Activated CD8-positive, alpha-beta T cell treated with anti-CD3 and anti-CD28 coated beads for 36 hours (primary cell): ENCODE measurements around the gene ZNF12. TPM values are rescaled to one million over a fixed set of nuclear protein-coding genes. Genes with fewer than 3 reads are reported as not detected.

Experiments
- ATAC-seq: fragments of 200-7000 bp; cut with Tn5 transposase; one replicate; pipeline ENCODE4 v1.10.0; 2021; ENCODE audit warnings: mild to moderate bottlenecking, moderate library complexity
- CTCF ChIA-PET: fragments of 350-600 bp; sonication (Branson Sonifier 250); formaldehyde crosslinking; loops from one replicate; lab custom pipeline; 2021; ENCODE audit warnings: antibody characterized with exemption; lab: Charles Lee
- POLR2A ChIA-PET: fragments of 350-600 bp; sonication (Branson Sonifier 250); formaldehyde crosslinking; loops from one replicate; lab custom pipeline; 2021; ENCODE audit warnings: antibody characterized with exemption; lab: Charles Lee
- DNase-seq: peaks from one replicate; pipeline ENCODE4 v3.0.0-alpha.2; 2020
- H3K27ac Mint-ChIP-seq: one replicate; pipeline ENCODE4 v1.8.0; 2021; ENCODE audit warnings: mild to moderate bottlenecking, mixed read lengths
- H3K27me3 Mint-ChIP-seq: one replicate; pipeline ENCODE4 v1.8.0; 2021; ENCODE audit warnings: mixed read lengths
- H3K36me3 Mint-ChIP-seq: one replicate; pipeline ENCODE4 v1.8.0; 2021; ENCODE audit warnings: low read depth, mixed read lengths
- H3K4me1 Mint-ChIP-seq: one replicate; pipeline ENCODE4 v1.8.0; 2021; ENCODE audit warnings: low read depth, mixed read lengths
- H3K4me3 Mint-ChIP-seq: one replicate; pipeline ENCODE4 v1.8.0; 2021; ENCODE audit warnings: mild to moderate bottlenecking, moderate library complexity, mixed read lengths
- H3K9me3 Mint-ChIP-seq: one replicate; pipeline ENCODE4 v1.8.0; 2021; ENCODE audit warnings: mixed read lengths
- CTCF ChIP-seq: fragments of 200-600 bp; IDR thresholded peaks from one replicate; pipeline ENCODE4 v1.8.0; 2022; ENCODE audit warnings: antibody characterized with exemption, mild to moderate bottlenecking
- intact Hi-C: fragments of 100-400 bp; cut with micrococcal nuclease; formaldehyde crosslinking; loops from one replicate; pipeline ENCODE4 v1.10.0; 2022
- total RNA-seq, 2 experiments: library from RNA; stranded (reverse); gene quantifications; one replicate each; pipeline ENCODE4 v1.2.3, GENCODE V29; 2021

The ZNF12 gene
- total RNA-seq, 2 experiments from 2014 or later = 20.6 to 22.7 TPM

- intact Hi-C loops = no loop called here
- CTCF ChIA-PET = no interaction called here
- POLR2A ChIA-PET = no interaction called here
Measured at GRCh38 chr7:6652446-6653011, 54.2 kb downstream of the ZNF12 start.

GRCh38 chr7:6651851-6652445, 54.8 kb downstream of the ZNF12 start:
- Mint-ChIP-seq H3K9me3 (peaks cover 9% of the 10 kb centered on the region), H3K36me3 (peaks cover 44% of the 10 kb centered on the region), H3K27ac (no peak overlapping the region), H3K27me3 (no peaks in the 10 kb centered on the region), H3K4me1 (no peaks in the 10 kb centered on the region), H3K4me3 (no peak overlapping the region)
- DNase-seq (no peak), ATAC-seq (no peak)
- ChIA-PET POLR2A (no interaction called here), CTCF (no interaction called here)
- intact Hi-C loops = no loop called here
- TF ChIP-seq CTCF = no peak

More at GRCh38 chr7:6652446-6653011, 54.2 kb downstream of the ZNF12 start:
- Mint-ChIP-seq H3K36me3 (peaks cover 44% of the 10 kb centered on the region), H3K4me1 (no peaks in the 10 kb centered on the region), H3K27ac (no peak overlapping the region), H3K9me3 (peaks cover 9% of the 10 kb centered on the region), H3K4me3 (no peak overlapping the region), H3K27me3 (no peaks in the 10 kb centered on the region)
- no peak for ATAC-seq
- TF ChIP-seq CTCF = no peak
- DNase-seq = no peak

GRCh38 chr7:6650521-6651011, 56.2 kb downstream of the ZNF12 start:
- ChIA-PET CTCF (no interaction called here), POLR2A (interaction anchor here (1.1 kb wide), 1 partner anchor 9 kb away, joined by 6 read pairs; no protein-coding TSS in a partner anchor)
- no peak for TF ChIP-seq CTCF
- peaks cover 9% of the 10 kb centered on the region for H3K9me3 Mint-ChIP-seq
- H3K36me3 Mint-ChIP-seq = peaks cover 46% of the 10 kb centered on the region
- H3K4me1 Mint-ChIP-seq = no peaks in the 10 kb centered on the region
- H3K27me3 Mint-ChIP-seq = no peaks in the 10 kb centered on the region
- ATAC-seq = no peak
- H3K4me3 Mint-ChIP-seq = no peak overlapping the region
- intact Hi-C loops = no loop called here
- H3K27ac Mint-ChIP-seq = no peak overlapping the region
- DNase-seq = no peak

- CTCF ChIA-PET = no interaction called here
- no peaks in the 10 kb centered on the region for H3K27me3 Mint-ChIP-seq
- H3K4me1 Mint-ChIP-seq = no peaks in the 10 kb centered on the region
- intact Hi-C loops = no loop called here
- H3K9me3 Mint-ChIP-seq = peaks cover 9% of the 10 kb centered on the region
- DNase-seq (no peak), ATAC-seq (no peak)
- H3K36me3 Mint-ChIP-seq = peaks cover 44% of the 10 kb centered on the region
- H3K27ac Mint-ChIP-seq = no peak overlapping the region
- POLR2A ChIA-PET = interaction anchor here (1.1 kb wide), 1 partner anchor 10 kb away, joined by 6 read pairs; no protein-coding TSS in a partner anchor
- TF ChIP-seq CTCF = no peak
- H3K4me3 Mint-ChIP-seq = no peak overlapping the region
Measured at GRCh38 chr7:6650086-6650485, 56.7 kb downstream of the ZNF12 start.

GRCh38 chr7:6649241-6649961, 57.3 kb downstream of the ZNF12 start:
- intact Hi-C loops = no loop called here
- Mint-ChIP-seq H3K36me3 (peaks cover 41% of the 10 kb centered on the region), H3K9me3 (peaks cover 9% of the 10 kb centered on the region), H3K27ac (no peak overlapping the region), H3K27me3 (no peaks in the 10 kb centered on the region), H3K4me1 (no peaks in the 10 kb centered on the region), H3K4me3 (no peak overlapping the region)
- ChIA-PET POLR2A (no interaction called here), CTCF (no interaction called here)
- ATAC-seq (no peak), DNase-seq (no peak)
- TF ChIP-seq CTCF = no peak
